22Rv1 (cell line): ENCODE data around the gene NCOA6.

Experiments used
- ZFX ChIP-seq: fragments of 450-650 bp; IDR thresholded peaks from 2 replicates; pipeline ENCODE4 v1.6.1; 2017; ENCODE audit warnings: antibody characterized with exemption, borderline replicate concordance
- TF ChIP-seq, protein P1 (sequence below): fragments of 450-650 bp; IDR thresholded peaks from 2 replicates; pipeline ENCODE4 v1.5.1; 2017; ENCODE audit warnings: mild to moderate bottlenecking

DNA sequence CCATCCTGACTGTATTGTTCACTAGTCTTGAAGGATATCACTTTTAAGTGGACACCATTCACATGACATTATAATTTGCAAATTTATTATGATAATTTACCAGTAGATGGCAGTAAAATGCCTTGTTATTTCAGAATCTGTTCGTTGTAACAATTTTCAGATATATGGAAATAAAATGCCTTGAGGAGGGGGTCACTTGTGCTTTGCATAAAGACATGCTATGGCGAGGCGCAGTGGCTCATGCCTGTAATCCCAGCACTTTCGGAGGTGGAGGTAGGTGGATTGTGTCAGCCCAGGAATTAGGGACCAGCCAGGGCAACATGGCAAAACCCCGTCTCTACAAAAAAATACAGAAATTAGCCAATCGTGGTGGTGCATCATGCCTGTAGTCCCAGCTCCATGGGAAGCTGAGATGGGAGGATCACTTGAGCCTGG lies 9.0 kb upstream of the NCOA6 start:
- TF ChIP-seq, protein P1, sequence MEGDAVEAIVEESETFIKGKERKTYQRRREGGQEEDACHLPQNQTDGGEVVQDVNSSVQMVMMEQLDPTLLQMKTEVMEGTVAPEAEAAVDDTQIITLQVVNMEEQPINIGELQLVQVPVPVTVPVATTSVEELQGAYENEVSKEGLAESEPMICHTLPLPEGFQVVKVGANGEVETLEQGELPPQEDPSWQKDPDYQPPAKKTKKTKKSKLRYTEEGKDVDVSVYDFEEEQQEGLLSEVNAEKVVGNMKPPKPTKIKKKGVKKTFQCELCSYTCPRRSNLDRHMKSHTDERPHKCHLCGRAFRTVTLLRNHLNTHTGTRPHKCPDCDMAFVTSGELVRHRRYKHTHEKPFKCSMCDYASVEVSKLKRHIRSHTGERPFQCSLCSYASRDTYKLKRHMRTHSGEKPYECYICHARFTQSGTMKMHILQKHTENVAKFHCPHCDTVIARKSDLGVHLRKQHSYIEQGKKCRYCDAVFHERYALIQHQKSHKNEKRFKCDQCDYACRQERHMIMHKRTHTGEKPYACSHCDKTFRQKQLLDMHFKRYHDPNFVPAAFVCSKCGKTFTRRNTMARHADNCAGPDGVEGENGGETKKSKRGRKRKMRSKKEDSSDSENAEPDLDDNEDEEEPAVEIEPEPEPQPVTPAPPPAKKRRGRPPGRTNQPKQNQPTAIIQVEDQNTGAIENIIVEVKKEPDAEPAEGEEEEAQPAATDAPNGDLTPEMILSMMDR = peak; percentile 57
- TF ChIP-seq ZFX = no peak
